GM12891 (cell line): ENCODE results near the gene GAK.

ENCODE experiments used
- DNase-seq: peaks from one replicate; pipeline ENCODE4 v3.0.0; 2011; ENCODE audit warnings: low spot score; ENCODE audit not compliant: insufficient read length
- FAIRE-seq: peaks from 2 replicates; lab custom pipeline; 2011; peaks lifted over from hg19 to GRCh38; lab: Jason Lieb, UNC
- PAX5 ChIP-seq: IDR thresholded peaks from 2 replicates; pipeline ENCODE4 v1.6.1; 2011; ENCODE audit warnings: low read length, moderate library complexity, mild to moderate bottlenecking; ENCODE audit not compliant: insufficient read depth, severe bottlenecking
- POLR2A ChIP-seq: IDR thresholded peaks from 2 replicates; pipeline ENCODE4 v1.6.1; 2011; ENCODE audit warnings: low read depth, low read length, control low read depth
- POLR2AphosphoS5 ChIP-seq: IDR thresholded peaks from 2 replicates; pipeline ENCODE4 v1.6.1; 2011; ENCODE audit warnings: low read depth, low read length, control low read depth
- POU2F2 ChIP-seq: IDR thresholded peaks from 2 replicates; pipeline ENCODE4 v1.6.1; 2011; ENCODE audit warnings: low read depth, mild to moderate bottlenecking, control low read depth, low read length, moderate library complexity
- SPI1 ChIP-seq: IDR thresholded peaks from 2 replicates; pipeline ENCODE4 v1.6.1; 2011; ENCODE audit warnings: low read depth, low read length, control low read depth
- TAF1 ChIP-seq: IDR thresholded peaks from 2 replicates; pipeline ENCODE4 v1.6.1; 2011; ENCODE audit warnings: low read depth, low read length, control low read depth

Gene GAK

DNA sequence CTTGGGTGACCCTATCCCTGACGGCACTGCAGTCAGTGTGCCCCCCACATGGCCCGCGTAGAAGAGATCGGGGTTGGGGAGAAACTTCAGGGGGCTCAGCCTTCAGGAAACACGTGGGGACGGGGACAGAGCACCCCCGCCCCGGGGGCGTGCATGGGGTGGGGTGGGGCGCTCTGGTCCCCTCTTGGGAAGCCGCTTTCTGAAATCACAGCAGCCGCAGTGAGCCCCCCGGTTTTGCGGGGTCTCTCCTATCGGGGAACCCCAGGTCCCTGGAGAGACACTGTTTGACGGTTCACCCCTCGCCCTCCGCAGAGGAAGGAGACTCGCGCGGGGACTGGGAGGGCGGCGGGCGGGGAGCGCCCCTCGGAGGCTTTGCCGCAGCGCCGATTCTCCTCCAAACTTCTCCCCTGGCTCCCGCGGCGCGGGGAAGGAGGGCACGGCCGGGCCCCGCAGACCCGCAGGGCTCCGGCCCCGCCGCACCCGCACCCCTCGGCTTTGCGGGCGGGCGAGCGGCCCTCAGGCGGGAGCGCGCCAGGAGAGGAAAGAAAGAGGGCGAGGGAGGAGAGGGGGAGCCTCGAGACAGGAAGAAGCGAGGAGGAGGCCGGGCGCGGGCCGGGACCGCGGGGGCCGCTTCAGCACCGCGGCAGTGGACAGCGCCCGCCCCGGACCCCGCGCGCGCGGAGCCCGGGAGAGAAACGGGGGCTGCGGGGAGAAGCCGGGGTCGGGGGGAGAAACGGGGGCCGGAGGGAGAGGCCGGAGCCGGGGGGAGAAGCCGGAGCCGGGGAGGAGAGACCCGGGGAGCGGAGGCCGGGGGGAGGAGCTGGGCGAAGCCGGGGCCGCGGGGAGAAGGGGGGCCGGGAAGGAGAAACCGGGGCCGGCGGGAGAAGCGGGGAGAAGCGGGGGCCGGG is 106.8 kb downstream of the GAK start:
- TF ChIP-seq PAX5: no peak
- no peak for DNase-seq

DNA sequence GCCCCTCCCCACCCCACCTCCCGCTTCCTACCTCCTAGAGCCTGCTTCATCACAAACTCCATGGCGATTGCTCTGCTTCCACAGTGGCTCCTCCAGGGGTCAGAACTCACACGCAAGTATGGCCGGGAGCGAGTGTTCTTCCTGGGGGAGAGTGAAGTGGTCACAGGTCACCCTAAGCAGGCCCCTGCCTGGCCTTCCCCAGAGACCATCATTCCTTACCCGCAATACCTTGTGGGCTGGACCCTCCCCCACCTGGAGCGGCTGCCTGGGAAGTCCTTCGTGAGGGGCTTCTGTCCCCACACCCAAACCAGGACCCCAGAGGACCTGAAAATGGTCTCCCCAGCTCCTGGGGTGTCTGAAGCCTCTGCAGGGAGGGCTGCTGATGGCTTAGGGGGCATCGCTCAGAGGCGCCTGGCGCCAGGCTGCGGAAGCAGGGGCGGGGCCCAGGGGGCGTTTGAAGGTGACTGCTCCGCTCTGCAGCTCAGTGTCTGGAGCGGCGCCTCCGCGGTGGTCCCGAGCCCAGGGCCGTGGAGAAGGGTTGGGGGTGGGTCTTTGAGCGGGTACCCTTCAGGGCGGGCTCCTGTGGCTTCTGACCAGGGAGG is 107.6 kb downstream of the GAK start:
- DNase-seq (no peak), FAIRE-seq (no peak)
- TF ChIP-seq POLR2A (no peak), PAX5 (no peak), SPI1 (no peak), POU2F2 (no peak), TAF1 (no peak), POLR2AphosphoS5 (no peak)

More for the DNA sequence above, 106.8 kb downstream of the GAK start:
- FAIRE-seq: no peak

DNA sequence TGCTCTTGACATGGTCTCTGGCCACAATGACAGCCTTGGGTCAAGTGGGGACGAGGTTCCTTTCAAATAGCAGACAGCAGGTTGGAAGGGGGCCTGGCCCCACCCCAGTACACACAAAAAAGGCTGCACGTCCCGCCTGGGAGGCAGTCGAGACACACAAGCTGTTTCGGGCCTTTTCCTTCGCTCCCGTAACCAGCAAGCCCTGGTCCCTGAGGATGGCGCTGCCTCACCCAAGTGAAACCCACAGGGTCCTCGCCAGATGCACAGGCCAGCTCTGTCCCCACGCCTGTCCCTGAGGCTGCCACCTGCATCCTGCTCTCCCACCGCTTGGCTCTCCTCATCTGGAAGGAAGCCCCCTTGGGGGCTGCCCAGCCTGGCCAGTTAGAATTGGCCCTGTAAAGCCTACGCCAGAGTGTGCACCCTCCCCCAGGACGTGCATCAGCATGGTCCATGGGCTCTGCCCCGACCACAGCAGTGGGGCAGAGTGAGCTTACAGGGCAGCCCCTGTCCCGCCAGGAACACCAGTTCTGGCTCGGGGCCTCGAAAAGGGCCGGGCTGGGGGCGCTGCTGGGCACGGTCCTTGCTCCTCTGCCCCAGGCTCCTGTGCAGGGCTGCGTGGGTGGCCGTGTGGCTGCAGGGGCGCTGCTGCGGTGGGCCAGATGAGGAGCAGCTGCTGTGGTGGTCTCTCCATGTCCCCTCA is 108.2 kb downstream of the GAK start:
- no peak for TF ChIP-seq PAX5
- no peak for TF ChIP-seq SPI1
- no peak for TF ChIP-seq TAF1
- no peak for TF ChIP-seq POLR2A
- no peak for TF ChIP-seq POLR2AphosphoS5
- TF ChIP-seq POU2F2: no peak
- DNase-seq (no peak), FAIRE-seq (no peak)

DNA sequence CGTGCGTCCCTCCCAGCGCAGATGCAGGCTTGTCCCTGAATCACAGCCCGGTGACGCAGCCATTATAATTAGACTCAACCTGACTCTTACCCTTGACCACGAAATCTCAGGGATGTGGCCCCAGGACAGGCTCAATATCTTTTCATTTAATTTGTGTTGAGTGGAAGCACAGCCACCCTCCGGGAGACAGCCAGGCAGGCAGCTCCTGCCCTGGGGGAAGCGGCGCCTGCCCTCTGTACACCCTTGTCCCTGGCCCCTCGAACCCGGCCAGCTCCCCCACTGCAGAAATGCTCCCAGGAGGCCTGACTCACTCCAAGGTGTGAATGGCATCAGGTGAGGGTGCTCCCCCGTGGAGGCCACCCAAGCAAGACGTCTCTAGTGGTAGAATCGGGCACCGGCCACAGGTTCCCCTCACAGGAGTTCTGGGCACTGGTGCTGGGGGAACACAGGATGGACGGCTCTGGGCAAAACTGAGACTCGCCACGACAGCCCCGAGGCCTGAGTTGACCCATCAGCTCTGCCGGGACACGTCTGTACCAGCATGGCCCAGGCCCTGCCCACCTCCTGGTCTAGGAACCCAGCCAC is 108.8 kb downstream of the GAK start:
- DNase-seq (no peak), FAIRE-seq (no peak)
- TF ChIP-seq PAX5 (no peak), TAF1 (no peak), POU2F2 (no peak), POLR2AphosphoS5 (no peak)

DNA sequence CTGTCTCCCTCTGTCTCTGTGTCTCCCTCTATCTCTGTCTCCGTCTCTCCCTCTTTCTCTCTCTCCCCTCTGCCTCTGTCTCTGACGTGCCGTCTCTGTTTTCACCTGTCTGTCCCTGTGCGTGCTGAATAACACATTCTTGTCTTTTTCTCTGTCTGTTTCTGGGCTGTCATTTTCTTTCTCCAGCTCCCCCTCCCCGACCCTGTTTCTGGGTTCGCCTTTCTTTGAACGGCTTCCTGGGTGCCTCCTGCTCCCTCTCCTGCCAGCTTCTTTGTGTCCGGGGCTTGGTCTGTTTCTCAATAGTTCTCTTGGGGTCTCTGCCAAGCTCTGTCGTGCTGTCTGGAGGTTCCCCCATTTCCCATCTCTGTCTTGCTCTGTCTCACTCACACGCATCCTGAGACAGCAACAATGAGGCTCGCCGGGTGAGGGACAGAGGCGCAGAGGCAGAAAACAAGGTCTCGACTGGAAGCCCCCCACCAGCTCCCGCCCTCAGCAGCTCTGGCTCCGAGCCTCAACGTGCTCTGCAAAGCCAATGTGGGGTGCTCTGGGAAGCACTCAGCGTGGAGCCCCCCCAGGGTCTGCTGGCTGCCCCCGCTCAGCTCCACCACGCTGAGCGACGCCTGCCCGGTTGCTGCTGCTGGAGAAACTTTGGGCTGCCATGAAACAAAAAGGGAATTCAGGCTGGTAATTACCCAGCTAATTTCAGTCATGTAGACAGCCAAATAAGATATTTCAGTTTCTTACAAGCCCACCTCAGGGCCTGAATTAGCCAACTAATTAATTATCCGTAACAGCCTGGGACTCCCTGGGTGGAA is 109.5 kb downstream of the GAK start:
- FAIRE-seq (no peak), DNase-seq (no peak)
- TF ChIP-seq TAF1: no peak
- TF ChIP-seq PAX5: no peak

DNA sequence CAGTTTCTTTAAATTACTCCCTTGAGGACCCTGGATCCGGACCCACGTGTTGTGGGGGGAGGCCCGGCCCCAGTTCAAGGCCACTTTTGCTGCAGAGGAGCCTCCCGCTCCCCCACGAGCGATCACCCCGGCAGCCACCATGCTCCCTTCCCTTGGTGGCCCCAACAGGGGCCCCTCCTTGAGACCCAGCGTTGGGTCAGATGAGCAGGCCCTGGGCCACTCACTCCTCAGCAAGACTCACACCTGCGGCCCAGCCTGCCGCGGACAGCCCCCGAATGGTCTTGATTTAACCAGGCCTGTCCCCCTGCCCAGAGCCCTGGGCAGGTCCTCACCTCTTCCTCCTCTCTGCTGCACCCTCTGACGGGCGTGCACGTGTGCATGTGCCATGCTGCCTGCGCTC is 110.5 kb downstream of the GAK start:
- FAIRE-seq (no peak), DNase-seq (no peak)
- TF ChIP-seq PAX5 (no peak), POLR2A (no peak), POLR2AphosphoS5 (no peak), TAF1 (no peak), SPI1 (no peak), POU2F2 (no peak)

DNA sequence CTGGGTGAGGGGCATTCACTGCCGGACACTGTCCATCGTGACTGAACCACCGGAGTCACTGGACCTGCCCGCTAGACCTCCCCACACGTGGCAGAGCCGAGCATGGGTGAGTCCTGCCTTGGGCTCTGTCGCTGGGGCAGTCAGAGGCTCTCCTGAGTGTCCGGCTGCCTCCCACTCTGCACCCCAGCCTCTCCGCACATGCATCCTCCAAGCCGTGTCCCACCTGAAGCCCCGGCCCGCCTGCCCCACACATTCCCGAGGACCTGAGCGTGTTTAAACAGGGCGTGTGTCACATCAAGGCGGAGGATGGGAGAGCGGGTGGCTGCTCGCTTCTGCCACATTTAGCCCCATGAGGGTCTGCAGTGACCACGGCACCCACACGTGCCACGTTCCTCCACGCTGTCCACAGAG is 110.9 kb downstream of the GAK start:
- DNase-seq: no peak
- TF ChIP-seq SPI1 (no peak), POU2F2 (no peak), POLR2A (no peak), TAF1 (no peak), POLR2AphosphoS5 (no peak), PAX5 (no peak)
- FAIRE-seq: no peak

DNA sequence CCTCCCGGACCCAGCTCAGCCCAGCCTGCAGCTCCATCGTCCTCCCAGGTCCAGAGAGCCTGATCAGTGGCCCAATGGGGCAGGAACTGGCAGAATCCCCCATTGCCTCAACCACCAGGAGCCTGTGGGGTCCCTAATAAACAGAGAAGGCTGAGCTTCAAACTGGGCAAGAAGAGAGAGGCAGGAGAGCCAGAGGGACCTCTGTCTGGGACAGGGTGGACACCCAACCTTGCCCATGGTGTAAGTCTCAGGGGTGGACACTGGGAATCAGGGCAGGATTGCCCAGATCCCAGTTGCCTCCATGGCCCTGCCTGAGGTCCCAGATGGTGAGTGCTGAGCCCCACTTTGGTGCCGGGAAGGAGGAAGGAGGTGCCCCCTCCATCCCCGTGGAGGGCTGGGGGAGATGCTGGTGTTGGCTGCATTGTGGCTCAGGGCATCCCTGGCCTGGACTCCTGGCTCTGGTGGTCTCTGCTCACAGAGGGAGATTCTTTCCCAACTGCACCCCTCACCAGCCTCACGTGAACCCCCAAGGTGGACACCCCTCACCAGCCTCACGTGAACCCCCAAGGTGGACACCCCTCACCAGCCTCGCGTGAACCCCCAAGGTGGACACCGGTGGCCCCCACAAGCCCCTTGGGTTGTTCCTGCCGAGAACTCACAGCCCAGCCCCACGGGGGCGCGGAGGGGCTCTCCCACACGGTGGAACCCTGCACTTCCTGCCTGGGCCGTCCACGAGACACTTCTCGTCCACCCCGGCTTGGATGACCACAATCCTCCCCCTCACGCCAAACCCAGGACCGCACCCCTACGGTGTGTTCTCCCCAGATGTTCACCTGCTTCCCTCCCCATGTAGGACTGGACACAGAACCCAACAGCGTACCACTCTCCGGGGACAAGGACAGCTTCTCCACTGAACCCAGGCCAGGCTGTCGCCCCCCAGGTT is 111.6 kb downstream of the GAK start:
- FAIRE-seq (no peak), DNase-seq (no peak)
- TF ChIP-seq POLR2AphosphoS5 (no peak), POU2F2 (no peak), PAX5 (no peak), POLR2A (no peak), TAF1 (no peak)
